ENCODE measurements around the gene TCHHL1.

Gene TCHHL1

DNA sequence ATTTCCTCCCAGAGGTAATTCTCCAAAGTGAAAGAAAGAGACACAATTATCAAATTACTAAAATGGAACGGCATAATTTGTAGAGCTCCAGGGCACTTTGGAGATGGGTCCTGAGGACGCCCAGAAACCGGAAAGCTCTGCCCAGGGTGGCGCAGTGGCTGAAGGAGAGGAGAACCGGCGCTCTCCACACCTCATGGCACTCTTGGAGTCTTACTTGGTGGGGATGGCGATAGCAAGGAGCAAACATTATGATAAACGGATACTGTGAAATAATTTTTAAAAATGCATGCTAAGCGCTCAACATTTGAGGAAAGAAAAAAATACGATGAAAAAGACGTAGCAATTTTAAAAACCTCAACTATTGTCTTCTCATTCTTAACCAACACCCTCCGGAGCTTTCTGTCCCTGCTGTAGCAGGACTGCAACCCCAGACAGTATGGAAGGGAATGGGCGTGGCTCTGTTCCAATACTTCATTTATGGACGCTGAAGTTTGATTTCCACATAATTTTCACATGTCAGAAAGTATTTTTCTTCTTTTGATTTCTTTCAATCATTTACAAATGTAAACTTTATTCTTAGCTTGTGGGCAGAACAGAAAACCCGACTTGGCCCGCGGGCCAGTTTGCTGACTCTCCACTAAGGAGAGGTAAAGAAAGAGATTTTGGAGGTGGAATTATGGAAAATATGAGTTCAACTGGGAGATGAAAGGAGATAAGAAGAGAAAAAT lies 53.2 kb downstream of the TCHHL1 start:
- no peaks in the 10 kb centered on the region for H3K27me3 Mint-ChIP-seq
- no peak for ATAC-seq
- H3K9me3 Mint-ChIP-seq = no peaks in the 10 kb centered on the region
- peaks cover 20% of the 10 kb centered on the region for H3K4me1 Mint-ChIP-seq
- H3K36me3 Mint-ChIP-seq = peaks cover 9% of the 10 kb centered on the region
- H3K4me3 Mint-ChIP-seq = peak overlapping the region; percentile 83
- peak overlapping the region; percentile 86 for H3K27ac Mint-ChIP-seq

DNA sequence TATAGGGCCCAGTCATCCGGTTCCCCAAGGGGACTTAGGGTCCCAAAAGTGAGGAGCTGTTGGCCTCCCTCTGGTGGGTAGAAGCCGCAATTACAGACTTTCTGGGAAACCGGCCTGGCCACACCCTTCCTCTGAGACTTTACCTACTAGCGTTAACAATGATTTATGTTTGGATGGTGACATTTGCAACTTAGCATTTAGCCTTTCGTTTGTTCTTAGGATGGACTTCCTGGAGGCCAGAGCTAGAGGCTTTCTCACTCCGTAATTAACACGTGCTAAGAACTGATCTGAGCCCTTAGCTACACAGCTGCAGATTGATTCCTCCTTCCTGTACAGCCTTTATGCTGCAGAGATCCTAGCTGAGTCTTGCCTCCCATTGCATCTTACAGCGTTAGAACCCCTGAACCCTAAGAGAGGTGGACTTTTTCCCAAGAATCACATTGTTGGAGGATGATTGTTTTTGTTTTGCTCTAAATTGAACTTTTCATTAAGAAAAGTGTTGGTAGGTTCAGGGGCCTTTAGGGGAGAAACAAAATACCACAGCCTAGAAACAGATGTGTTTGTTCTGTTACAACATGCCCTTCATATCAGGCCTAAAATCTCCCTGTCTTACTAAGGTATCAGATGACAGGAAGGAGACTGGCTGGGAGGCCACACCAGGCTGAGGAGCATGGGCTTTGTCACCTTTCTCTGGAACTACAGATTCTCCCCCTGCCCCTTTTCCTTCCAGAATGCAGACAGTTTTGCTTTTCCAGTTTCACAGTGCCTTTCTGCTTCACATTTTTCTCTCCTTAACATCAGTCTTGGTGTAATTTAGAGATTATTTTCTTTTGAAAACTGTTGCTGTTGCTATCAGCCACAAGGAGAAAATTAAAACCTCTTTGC lies 54.0 kb downstream of the TCHHL1 start:
- peaks cover 20% of the 10 kb centered on the region for H3K4me1 Mint-ChIP-seq
- peaks cover 11% of the 10 kb centered on the region for H3K36me3 Mint-ChIP-seq
- no peaks in the 10 kb centered on the region for H3K9me3 Mint-ChIP-seq
- H3K27ac Mint-ChIP-seq = peak overlapping the region; percentile 86
- peak overlapping the region; percentile 83 for H3K4me3 Mint-ChIP-seq
- H3K27me3 Mint-ChIP-seq = no peaks in the 10 kb centered on the region
- ATAC-seq = no peak

DNA sequence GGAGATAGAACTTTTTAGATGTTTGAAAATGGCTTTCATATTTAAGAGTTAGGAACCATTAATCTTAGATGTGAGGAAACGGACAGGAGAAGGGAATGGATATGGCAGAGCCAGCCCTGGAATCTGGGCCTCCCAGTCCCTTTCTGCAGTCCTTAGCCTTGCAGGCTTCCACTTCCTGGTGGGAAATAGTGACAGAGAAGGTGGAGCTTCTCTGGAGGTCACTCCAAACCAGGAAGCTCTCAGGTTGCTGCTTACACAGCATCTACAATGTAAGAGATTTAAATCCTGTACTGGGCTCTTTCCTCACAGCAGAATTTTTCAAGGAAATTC lies 54.6 kb downstream of the TCHHL1 start:
- Mint-ChIP-seq H3K27me3 (no peaks in the 10 kb centered on the region), H3K36me3 (peaks cover 11% of the 10 kb centered on the region), H3K4me3 (peak overlapping the region; percentile 83)

More for the DNA sequence above, 54.6 kb downstream of the TCHHL1 start:
- H3K9me3 Mint-ChIP-seq = no peaks in the 10 kb centered on the region
- ATAC-seq = no peak
- H3K4me1 Mint-ChIP-seq = peaks cover 20% of the 10 kb centered on the region
- H3K27ac Mint-ChIP-seq = peak overlapping the region; percentile 86

Measured in stimulated activated memory B cell treated with anti-CD40 and anti-IgM and Interleukin-4, amounts not matched to agents 10 μg/mL and 1 μg/mL and 100 μg/mL, for 72 hours (primary cell).